ENCODE data around the gene AP1G2. TPM values are rescaled to one million over a fixed set of nuclear protein-coding genes. Genes with fewer than 3 reads are reported as not detected.

AP1G2 gene
- total RNA-seq, 1 donor from 2014 or later: 93.4 TPM

- TF ChIP-seq, protein P1, sequence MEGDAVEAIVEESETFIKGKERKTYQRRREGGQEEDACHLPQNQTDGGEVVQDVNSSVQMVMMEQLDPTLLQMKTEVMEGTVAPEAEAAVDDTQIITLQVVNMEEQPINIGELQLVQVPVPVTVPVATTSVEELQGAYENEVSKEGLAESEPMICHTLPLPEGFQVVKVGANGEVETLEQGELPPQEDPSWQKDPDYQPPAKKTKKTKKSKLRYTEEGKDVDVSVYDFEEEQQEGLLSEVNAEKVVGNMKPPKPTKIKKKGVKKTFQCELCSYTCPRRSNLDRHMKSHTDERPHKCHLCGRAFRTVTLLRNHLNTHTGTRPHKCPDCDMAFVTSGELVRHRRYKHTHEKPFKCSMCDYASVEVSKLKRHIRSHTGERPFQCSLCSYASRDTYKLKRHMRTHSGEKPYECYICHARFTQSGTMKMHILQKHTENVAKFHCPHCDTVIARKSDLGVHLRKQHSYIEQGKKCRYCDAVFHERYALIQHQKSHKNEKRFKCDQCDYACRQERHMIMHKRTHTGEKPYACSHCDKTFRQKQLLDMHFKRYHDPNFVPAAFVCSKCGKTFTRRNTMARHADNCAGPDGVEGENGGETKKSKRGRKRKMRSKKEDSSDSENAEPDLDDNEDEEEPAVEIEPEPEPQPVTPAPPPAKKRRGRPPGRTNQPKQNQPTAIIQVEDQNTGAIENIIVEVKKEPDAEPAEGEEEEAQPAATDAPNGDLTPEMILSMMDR (IDR thresholded peaks at IDR 0.05; ENCODE audit: insufficient read depth, low read length, poor library complexity, severe bottlenecking): no peak
- Histone ChIP-seq H3K4me3 (ENCODE audit: low read depth, low read length) (no peak overlapping the region), H3K36me3 (ENCODE audit: control insufficient read depth, insufficient read depth, low read length) (no peaks in the 10 kb centered on the region), H3K27me3 (ENCODE audit: control insufficient read depth, insufficient read depth, low read length) (no peaks in the 10 kb centered on the region)
- no peak for DNase-seq (ENCODE audit: low read depth)
These were observed 25.3 kb downstream of the AP1G2 start for GRCh38 chr14:23542261-23542660.

GRCh38 chr14:23540141-23540469, 27.5 kb downstream of the AP1G2 start:
- no peak for DNase-seq (ENCODE audit: low read depth)
- Histone ChIP-seq H3K4me3 (ENCODE audit: low read depth, low read length) (no peak overlapping the region), H3K36me3 (ENCODE audit: control insufficient read depth, insufficient read depth, low read length) (no peaks in the 10 kb centered on the region), H3K27me3 (ENCODE audit: control insufficient read depth, insufficient read depth, low read length) (no peaks in the 10 kb centered on the region)
- TF ChIP-seq, protein P1 (IDR thresholded peaks at IDR 0.05; ENCODE audit: insufficient read depth, low read length, poor library complexity, severe bottlenecking): no peak

GRCh38 chr14:23539248-23540140, 28.1 kb downstream of the AP1G2 start:
- Histone ChIP-seq H3K27me3 (ENCODE audit: control insufficient read depth, insufficient read depth, low read length) (no peaks in the 10 kb centered on the region), H3K36me3 (ENCODE audit: control insufficient read depth, insufficient read depth, low read length) (no peaks in the 10 kb centered on the region), H3K4me3 (ENCODE audit: low read depth, low read length) (no peak overlapping the region)
- TF ChIP-seq, protein P1 (IDR thresholded peaks at IDR 0.05; ENCODE audit: insufficient read depth, low read length, poor library complexity, severe bottlenecking): peak; percentile 66
- DNase-seq (ENCODE audit: low read depth): no peak

- TF ChIP-seq, protein P1 (IDR thresholded peaks at IDR 0.05; ENCODE audit: insufficient read depth, low read length, poor library complexity, severe bottlenecking): no peak
- Histone ChIP-seq H3K27me3 (ENCODE audit: control insufficient read depth, insufficient read depth, low read length) (no peaks in the 10 kb centered on the region), H3K36me3 (ENCODE audit: control insufficient read depth, insufficient read depth, low read length) (no peaks in the 10 kb centered on the region), H3K4me3 (ENCODE audit: low read depth, low read length) (no peak overlapping the region)
- no peak for DNase-seq (ENCODE audit: low read depth)
These were observed 28.8 kb downstream of the AP1G2 start for GRCh38 chr14:23538785-23539184.

DNA sequence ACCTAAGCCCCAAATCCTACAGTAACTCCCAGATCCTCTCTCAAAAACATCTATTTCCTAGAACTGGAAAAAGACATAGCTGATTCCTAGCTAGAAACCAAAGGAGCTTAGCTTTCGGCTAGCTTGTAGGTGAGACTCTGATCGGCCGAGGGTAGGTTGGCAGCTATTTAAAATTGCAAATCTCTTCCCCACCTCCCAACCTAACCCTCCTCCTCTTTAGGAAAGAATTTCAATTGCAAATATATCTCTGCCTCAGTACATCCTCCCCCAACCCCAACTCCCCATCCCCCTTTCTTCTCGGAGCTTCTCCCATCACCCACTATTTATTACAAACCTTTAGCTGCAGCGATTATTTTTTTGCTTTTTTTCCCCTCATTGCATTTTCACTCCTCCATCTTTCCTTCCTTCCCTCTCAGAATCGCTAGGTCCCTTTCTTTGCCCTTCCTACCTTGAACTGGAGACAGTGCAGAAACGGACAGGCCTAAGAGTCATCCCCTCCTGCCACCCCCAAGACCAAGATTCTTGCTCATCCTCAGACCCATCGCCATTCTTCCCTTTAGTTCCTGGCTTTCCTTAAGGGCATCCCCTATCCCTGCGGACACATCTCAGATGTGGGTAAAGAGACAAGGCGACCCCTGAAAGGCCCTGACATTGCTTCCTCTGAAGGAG, 29.4 kb downstream of the AP1G2 start:
- H3K36me3 ChIP-seq (ENCODE audit: control insufficient read depth, insufficient read depth, low read length): no peaks in the 10 kb centered on the region
- TF ChIP-seq, protein P1 (IDR thresholded peaks at IDR 0.05; ENCODE audit: insufficient read depth, low read length, poor library complexity, severe bottlenecking): no peak
- H3K4me3 ChIP-seq (ENCODE audit: low read depth, low read length): no peak overlapping the region
- no peak for DNase-seq (ENCODE audit: low read depth)
- no peaks in the 10 kb centered on the region for H3K27me3 ChIP-seq (ENCODE audit: control insufficient read depth, insufficient read depth, low read length)
